H1 (cell line): ENCODE measurements around the gene RBBP6. TPM values are rescaled to one million over a fixed set of nuclear protein-coding genes. Genes with fewer than 3 reads are reported as not detected.

Experiments used
- CTCF ChIA-PET: fragments of 300-600 bp; sonication (Branson Sonifier 250); formaldehyde crosslinking; loops from one replicate; lab custom pipeline; 2021; ENCODE audit not compliant: partially characterized antibody; lab: Charles Lee
- POLR2A ChIA-PET: fragments of 300-600 bp; sonication (Branson Sonifier 250); formaldehyde crosslinking; loops from one replicate; lab custom pipeline; 2021; ENCODE audit warnings: inconsistent platforms; ENCODE audit not compliant: partially characterized antibody; lab: Charles Lee
- DNase-seq, 2 experiments: peaks; one replicate each; pipeline versions ENCODE4 v3.0.0 to v3.0.0-alpha.2; 2010 to 2022; ENCODE audit warnings: low spot score in 2 of 2, low read depth in 1 of 2, mixed read lengths in 1 of 2
- FAIRE-seq: peaks from 2 replicates; lab custom pipeline; 2011; peaks lifted over from hg19 to GRCh38; lab: Jason Lieb, UNC
- H2AFZ ChIP-seq: 2 replicates; pipeline ENCODE4 v1.8.1; 2012; ENCODE audit warnings: low read length, inconsistent platforms
- H2AK5ac ChIP-seq: 2 replicates; pipeline ENCODE4 v1.6.1; 2013; ENCODE audit warnings: low read depth, low read length
- H2BK120ac ChIP-seq: replicated peaks from 2 replicates; pipeline ENCODE3; 2013; ENCODE audit warnings: low read depth, low read length, inconsistent platforms
- H2BK12ac ChIP-seq: 2 replicates; pipeline ENCODE4 v1.6.1; 2013; ENCODE audit warnings: low read depth, low read length
- H2BK15ac ChIP-seq: 2 replicates; pipeline ENCODE4 v1.6.1; 2013; ENCODE audit warnings: low read length
- H2BK20ac ChIP-seq: 2 replicates; pipeline ENCODE4 v1.6.1; 2013; ENCODE audit warnings: low read length
- H2BK5ac ChIP-seq: 2 replicates; pipeline ENCODE4 v1.6.1; 2013; ENCODE audit warnings: low read depth, low read length
- H3K14ac ChIP-seq: 2 replicates; pipeline ENCODE4 v1.6.1; 2013; ENCODE audit warnings: inconsistent platforms; ENCODE audit not compliant: insufficient read length
- H3K18ac ChIP-seq: 2 replicates; pipeline ENCODE4 v1.6.1; 2013; ENCODE audit warnings: low read length; ENCODE audit errors: extremely low read depth
- H3K23ac ChIP-seq: 2 replicates; pipeline ENCODE4 v1.6.1; 2013; ENCODE audit warnings: inconsistent platforms; ENCODE audit not compliant: insufficient read length
- H3K23me2 ChIP-seq: 2 replicates; pipeline ENCODE4 v1.6.1; 2013; ENCODE audit warnings: low read depth, low read length
- H3K27ac ChIP-seq: 2 replicates; pipeline ENCODE4 v1.6.1; 2011; ENCODE audit warnings: low read depth, low read length, inconsistent platforms
- H3K27me3 ChIP-seq, 4 experiments: replicated peaks in 1 of 4; 1 replicate in 1 of 4; 2 replicates in 3 of 4; pipeline versions ENCODE4 v1.6.1 to v1.8.1; 2011 to 2013; ENCODE audit warnings: low read length in 3 of 4, mild to moderate bottlenecking in 3 of 4, inconsistent platforms in 2 of 4, mixed read lengths in 2 of 4, moderate library complexity in 1 of 4; ENCODE audit not compliant: control insufficient read depth in 3 of 4, insufficient read depth in 3 of 4; ENCODE audit errors: extremely low read depth in 1 of 4
- H3K36me3 ChIP-seq, 4 experiments: 2 replicates each; pipeline versions ENCODE4 v1.6.1 to v1.8.1; 2011 to 2013; ENCODE audit warnings: mild to moderate bottlenecking in 4 of 4, low read length in 3 of 4, moderate library complexity in 2 of 4, control low read depth in 1 of 4, inconsistent platforms in 1 of 4; ENCODE audit not compliant: insufficient read depth in 4 of 4, control insufficient read depth in 2 of 4
- H3K4ac ChIP-seq: replicated peaks from 2 replicates; pipeline ENCODE3; 2013; ENCODE audit warnings: low read length, low read depth, mixed read lengths, inconsistent platforms; ENCODE audit not compliant: insufficient read length
- H3K4me1 ChIP-seq, 4 experiments: replicated peaks in 1 of 4; 1 replicate in 1 of 4; 2 replicates in 3 of 4; pipeline versions ENCODE4 v1.6.1 to v1.8.1; 2011 to 2013; ENCODE audit warnings: low read length in 3 of 4, inconsistent platforms in 2 of 4, mixed read lengths in 1 of 4; ENCODE audit not compliant: insufficient read depth in 4 of 4, control insufficient read depth in 3 of 4
- H3K4me2 ChIP-seq, 2 experiments: 2 replicates each; pipeline versions ENCODE4 v1.6.1 to v1.8.1; 2011 to 2013; ENCODE audit warnings: low read depth in 2 of 2, low read length in 2 of 2, control low read depth in 1 of 2, inconsistent platforms in 1 of 2, mild to moderate bottlenecking in 1 of 2; ENCODE audit not compliant: insufficient read depth in 1 of 2
- H3K4me3 ChIP-seq, 4 experiments: fragments of 200-600, 300-600 bp in 1 of 4; sonication (generic), shearing (Covaris generic), sonication (Bioruptor Twin) in 1 of 4; 2 replicates each; pipeline versions ENCODE4 v1.5.1 to v1.8.1; 2011 to 2016; ENCODE audit warnings: low read length in 4 of 4, low read depth in 3 of 4, control low read depth in 2 of 4, inconsistent platforms in 2 of 4, mild to moderate bottlenecking in 2 of 4, mixed read lengths in 1 of 4, moderate library complexity in 1 of 4; ENCODE audit not compliant: insufficient read depth in 2 of 4; ENCODE audit errors: extremely low read depth in 1 of 4
- H3K56ac ChIP-seq: replicated peaks from 2 replicates; pipeline ENCODE3; 2013; ENCODE audit warnings: low read depth, mild to moderate bottlenecking, mixed read lengths, low read length, inconsistent platforms; ENCODE audit not compliant: insufficient read length
- H3K79me1 ChIP-seq: 2 replicates; pipeline ENCODE4 v1.6.1; 2013; ENCODE audit warnings: low read depth, low read length, control low read depth
- H3K79me2 ChIP-seq, 2 experiments: 2 replicates each; pipeline versions ENCODE4 v1.6.1 to v1.8.1; 2012 to 2013; ENCODE audit warnings: low read length in 2 of 2, mild to moderate bottlenecking in 2 of 2, inconsistent platforms in 1 of 2; ENCODE audit not compliant: insufficient read depth in 2 of 2, control insufficient read depth in 1 of 2
- H3K9ac ChIP-seq, 4 experiments: replicated peaks in 1 of 4; 1 replicate in 1 of 4; 2 replicates in 3 of 4; pipeline versions ENCODE4 v1.6.1 to v1.8.1; 2011 to 2013; ENCODE audit warnings: low read depth in 3 of 4, low read length in 3 of 4, control low read depth in 2 of 4, mild to moderate bottlenecking in 2 of 4, moderate library complexity in 2 of 4, inconsistent platforms in 1 of 4; ENCODE audit errors: extremely low read depth in 1 of 4
- H3K9me3 ChIP-seq, 2 experiments: 2 replicates each; pipeline versions ENCODE4 v1.6.1 to v1.8.1; 2012 to 2013; ENCODE audit warnings: mild to moderate bottlenecking in 2 of 2, moderate library complexity in 2 of 2, control low read depth in 1 of 2, inconsistent platforms in 1 of 2, low read depth in 1 of 2, low read length in 1 of 2, mixed read lengths in 1 of 2; ENCODE audit not compliant: insufficient read depth in 2 of 2
- H4K20me1 ChIP-seq, 2 experiments: replicated peaks in 1 of 2; 2 replicates each; pipeline versions ENCODE3 to v1.8.1; 2011 to 2013; ENCODE audit warnings: inconsistent platforms in 2 of 2, low read length in 2 of 2, mild to moderate bottlenecking in 1 of 2; ENCODE audit not compliant: insufficient read depth in 2 of 2, control insufficient read depth in 1 of 2
- H4K5ac ChIP-seq: 2 replicates; pipeline ENCODE4 v1.6.1; 2013; ENCODE audit warnings: low read length, low read depth, mixed read lengths, inconsistent platforms; ENCODE audit not compliant: insufficient read length
- H4K8ac ChIP-seq: 2 replicates; pipeline ENCODE4 v1.8.0; 2013; ENCODE audit warnings: mild to moderate bottlenecking, moderate library complexity, low read length, inconsistent platforms; ENCODE audit not compliant: insufficient read depth; ENCODE audit errors: extremely low read depth
- H4K91ac ChIP-seq: replicated peaks from 2 replicates; pipeline ENCODE3; 2013; ENCODE audit warnings: low read length, mixed read lengths, inconsistent platforms; ENCODE audit not compliant: insufficient read length
- CTBP2 ChIP-seq: IDR thresholded peaks from 2 replicates; pipeline ENCODE4 v1.7.0; 2011; ENCODE audit warnings: borderline replicate concordance, mild to moderate bottlenecking, moderate library complexity, mixed read lengths, low read length; ENCODE audit not compliant: insufficient read depth, insufficient read length
- EGR1 ChIP-seq: IDR thresholded peaks from 2 replicates; pipeline ENCODE4 v1.6.1; 2011; ENCODE audit warnings: low read depth, low read length, borderline replicate concordance
- FOSL1 ChIP-seq: IDR thresholded peaks from 2 replicates; pipeline ENCODE4 v1.6.1; 2011; ENCODE audit warnings: mild to moderate bottlenecking, low read depth, low read length, moderate library complexity; ENCODE audit not compliant: insufficient read depth
- NANOG ChIP-seq: IDR thresholded peaks from 2 replicates; pipeline ENCODE4 v1.6.1; 2011; ENCODE audit warnings: low read length, low read depth, mild to moderate bottlenecking, inconsistent platforms; ENCODE audit not compliant: insufficient read depth, poor library complexity, severe bottlenecking
- SIN3A ChIP-seq, 2 experiments: IDR thresholded peaks in 1 of 2; conservative IDR thresholded peaks in 1 of 2; 2 replicates each; pipeline ENCODE4 v1.6.1; 2011 to 2012; ENCODE audit warnings: low read length in 2 of 2, improper control_type of control experiment in 1 of 2, low read depth in 1 of 2, mild to moderate bottlenecking in 1 of 2
- WGBS, 2 experiments: shearing (Covaris generic) in 1 of 2; methylation state at CpG; one replicate each; pipeline versions ENCODE4 v1.1.6 to v1.1.7; 2013 to 2015; ENCODE audit warnings: low lambda C conversion rate in 2 of 2, mixed read lengths in 2 of 2, inconsistent platforms in 1 of 2, low coverage in 1 of 2, missing lambda C conversion rate in 1 of 2; ENCODE audit not compliant: insufficient replicate concordance in 2 of 2, insufficient coverage in 1 of 2, insufficient read length in 1 of 2; ENCODE audit errors: extremely low coverage in 1 of 2, missing lambda C conversion rate in 1 of 2; 5-methylcytosine and 5-hydroxymethylcytosine counted together
- polyA plus RNA-seq, 7 experiments: library from polyadenylated mRNA; depleted of rRNA in 3 of 7; stranded (reverse) in 5 of 7; unstranded in 2 of 7; fragments of >200 nt in 5 of 7; fragments of 200-250 nt in 2 of 7; gene quantifications; 1 replicate in 5 of 7; 2 replicates in 1 of 7; 4 replicates in 1 of 7; pipeline versions ENCODE4 v1.2.1 to v1.2.3, GENCODE V29; 2011 to 2013; ENCODE audit warnings: missing spikeins in 2 of 7, mixed read lengths in 2 of 7
- total RNA-seq: library from RNA; stranded (reverse); fragmentation: NEBNext Ultra II Directional; extraction: Animal tissue kit (Norgen Biotek cat#: 25700); gene quantifications from 2 replicates; pipeline ENCODE4 v1.2.1, GENCODE V29; 2021

RBBP6 gene
- total and polyA plus RNA-seq, 2 of the 8 experiments (the other 6 are each of a cell fraction or from before 2014, with no cell fraction given) = 22.5 to 54.5 TPM

DNA sequence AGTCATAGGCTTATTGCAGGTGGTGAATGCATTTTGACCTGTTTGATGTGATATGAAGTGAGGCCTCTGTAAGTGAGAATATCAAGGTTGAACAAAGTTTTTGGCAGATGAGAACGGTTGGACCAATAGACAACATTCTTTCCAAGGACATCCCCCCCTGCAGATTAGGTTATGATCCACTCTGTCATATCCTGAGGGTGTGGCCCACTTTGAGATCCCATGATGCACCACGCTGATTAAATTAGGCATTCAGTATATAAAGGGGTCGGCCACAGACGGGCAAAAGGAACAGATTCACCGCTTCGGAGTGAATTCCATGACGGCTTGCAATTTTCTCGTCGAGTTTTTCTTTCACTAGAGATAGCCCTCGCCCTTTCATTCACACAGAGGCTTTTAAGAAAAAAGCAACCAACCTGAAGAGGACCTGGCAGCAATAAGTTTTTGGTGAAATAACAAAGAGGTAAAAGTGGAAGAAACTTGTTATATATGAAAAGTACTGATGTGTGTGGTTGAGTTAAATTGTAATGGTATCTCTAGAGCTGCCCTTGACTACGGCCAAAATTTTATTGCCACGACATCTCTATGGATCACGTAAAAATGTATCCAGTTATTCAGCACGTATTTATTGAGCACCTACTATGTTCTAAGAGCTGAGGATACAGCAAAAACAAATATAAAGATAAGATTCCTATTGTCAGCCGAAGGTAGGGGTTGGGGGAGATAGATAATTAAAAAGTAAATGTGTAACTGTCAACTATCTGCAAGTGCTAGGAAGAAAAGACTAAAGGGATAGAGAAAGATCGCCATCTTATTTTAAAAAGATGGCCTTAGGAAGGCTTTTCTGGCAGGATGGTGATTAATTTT lies 1.7 kb upstream of the RBBP6 start:
- no peak overlapping the region for H4K5ac ChIP-seq
- H3K4me3 ChIP-seq = no peak overlapping the region
- 0 out of 7 replicates have a peak, but pooled peaks cover 0 to 2% (median 0%) of the 10 kb centered on the region in 4 experiments for H3K4me1 ChIP-seq
- H2BK20ac ChIP-seq = no peak overlapping the region
- no peak overlapping the region for H2BK5ac ChIP-seq
- no peak overlapping the region for H3K23ac ChIP-seq
- H3K56ac ChIP-seq = no peak overlapping the region
- 86% methylated on average over 16 of the region's 16 CpGs; no CpG with 5 or more reads in 1 of the 2 experiments for WGBS, 2 experiments
- no peak for TF ChIP-seq FOSL1
- no peak for TF ChIP-seq SIN3A (conservative IDR thresholded peaks at IDR 0.05 in 1 of 2, IDR thresholded peaks at IDR 0.05 in 1 of 2; ENCODE audit: low read depth in 1 of 2, low read length in 2 of 2)
- no peak for TF ChIP-seq CTBP2
- TF ChIP-seq EGR1 = no peak
- TF ChIP-seq NANOG = no peak
- no peaks in the 10 kb centered on the region for H3K79me1 ChIP-seq
- H4K20me1 ChIP-seq = peaks cover 1 to 2% of the 10 kb centered on the region in 2 experiments
- no peak overlapping the region for H4K8ac ChIP-seq
- FAIRE-seq (no peak), DNase-seq (no peak)
- no peak overlapping the region for H4K91ac ChIP-seq
- no peak overlapping the region for H3K27ac ChIP-seq
- no peaks in the 10 kb centered on the region for H3K36me3 ChIP-seq
- no peak overlapping the region for H3K4ac ChIP-seq
- H2AFZ ChIP-seq = no peak overlapping the region
- H3K14ac ChIP-seq = no peak overlapping the region
- no peak overlapping the region for H2BK120ac ChIP-seq
- no peak overlapping the region for H2BK12ac ChIP-seq
- H3K27me3 ChIP-seq = no peaks in the 10 kb centered on the region
- H3K9me3 ChIP-seq = no peaks in the 10 kb centered on the region; a peak in 1 of 4 replicates
- no peak overlapping the region for H3K9ac ChIP-seq
- CTCF ChIA-PET = interaction anchor here (1.5 to 2.0 kb wide), 2 partner anchors 9 to 14 kb away, joined by 5 to 7 read pairs; no protein-coding TSS in a partner anchor
- H2AK5ac ChIP-seq = no peak overlapping the region
- H3K79me2 ChIP-seq = peaks cover 17 to 29% of the 10 kb centered on the region in 2 experiments
- H3K4me2 ChIP-seq = no peak overlapping the region; a peak in 1 of 4 replicates
- peaks cover 11% of the 10 kb centered on the region; the same call in 1 of the 2 replicates for H3K23me2 ChIP-seq
- POLR2A ChIA-PET = interaction anchor here (1.6 kb wide), 1 partner anchor 14 kb away, joined by 7 read pairs; no protein-coding TSS in a partner anchor
- no peak overlapping the region for H3K18ac ChIP-seq
- no peak overlapping the region for H2BK15ac ChIP-seq
